HUES6 (cell line): Measurements from ENCODE around the gene ITIH4.

Experiments used
- H3K27ac ChIP-seq: 2 replicates; pipeline ENCODE4 v1.7.0; 2013; ENCODE audit warnings: low read depth, mild to moderate bottlenecking, low read length, inconsistent platforms
- H3K27me3 ChIP-seq: 2 replicates; pipeline ENCODE4 v1.6.1; 2013; ENCODE audit warnings: low read length; ENCODE audit not compliant: control insufficient read depth, insufficient read depth
- H3K36me3 ChIP-seq: 2 replicates; pipeline ENCODE4 v1.6.1; 2013; ENCODE audit warnings: low read length; ENCODE audit not compliant: control insufficient read depth, insufficient read depth
- H3K4me1 ChIP-seq: 2 replicates; pipeline ENCODE4 v1.6.1; 2013; ENCODE audit warnings: low read length; ENCODE audit not compliant: control insufficient read depth, insufficient read depth
- H3K4me3 ChIP-seq: 2 replicates; pipeline ENCODE4 v1.5.1; 2013; ENCODE audit warnings: low read depth, low read length
- H3K9ac ChIP-seq: one replicate; pipeline ENCODE4 v1.6.1; 2013; ENCODE audit warnings: mild to moderate bottlenecking, low read length
- H3K9me3 ChIP-seq: 2 replicates; pipeline ENCODE4 v1.6.1; 2013; ENCODE audit warnings: low read depth, low read length; ENCODE audit not compliant: control insufficient read depth, insufficient read depth

Gene ITIH4

GRCh38 chr3:52790337-52790736 lies 40.1 kb downstream of the ITIH4 start:
- no peak overlapping the region for H3K9ac ChIP-seq

GRCh38 chr3:52789746-52790040 lies 40.8 kb downstream of the ITIH4 start:
- Histone ChIP-seq H3K27me3 (0 out of 2 replicates have a peak, but pooled peaks cover 3% of the 10 kb centered on the region), H3K27ac (no peak overlapping the region), H3K36me3 (no peaks in the 10 kb centered on the region), H3K9me3 (no peaks in the 10 kb centered on the region), H3K4me3 (no peak overlapping the region), H3K4me1 (no peaks in the 10 kb centered on the region), H3K9ac (no peak overlapping the region)

More at GRCh38 chr3:52790337-52790736, 40.1 kb downstream of the ITIH4 start:
- Histone ChIP-seq H3K9me3 (no peaks in the 10 kb centered on the region), H3K27me3 (0 out of 2 replicates have a peak, but pooled peaks cover 3% of the 10 kb centered on the region), H3K36me3 (no peaks in the 10 kb centered on the region), H3K27ac (no peak overlapping the region), H3K4me1 (no peaks in the 10 kb centered on the region), H3K4me3 (no peak overlapping the region)

GRCh38 chr3:52788890-52789745 lies 41.4 kb downstream of the ITIH4 start:
- Histone ChIP-seq H3K9me3 (no peaks in the 10 kb centered on the region), H3K4me3 (no peak overlapping the region), H3K27me3 (0 out of 2 replicates have a peak, but pooled peaks cover 3% of the 10 kb centered on the region), H3K9ac (no peak overlapping the region), H3K36me3 (no peaks in the 10 kb centered on the region), H3K27ac (no peak overlapping the region), H3K4me1 (no peaks in the 10 kb centered on the region)

GRCh38 chr3:52787672-52788625 lies 42.5 kb downstream of the ITIH4 start:
- no peak overlapping the region for H3K27ac ChIP-seq
- peaks cover 3% of the 10 kb centered on the region; the same call in 1 of the 2 replicates for H3K27me3 ChIP-seq
- no peaks in the 10 kb centered on the region for H3K4me1 ChIP-seq
- H3K4me3 ChIP-seq, result no peak overlapping the region
- no peak overlapping the region for H3K9ac ChIP-seq
- no peaks in the 10 kb centered on the region for H3K36me3 ChIP-seq
- no peaks in the 10 kb centered on the region for H3K9me3 ChIP-seq

GRCh38 chr3:52787246-52787645 lies 43.2 kb downstream of the ITIH4 start:
- H3K9ac ChIP-seq, result no peak overlapping the region
- H3K27me3 ChIP-seq, result peaks cover 3% of the 10 kb centered on the region; the same call in 1 of the 2 replicates
- no peaks in the 10 kb centered on the region for H3K36me3 ChIP-seq
- no peak overlapping the region for H3K4me3 ChIP-seq
- H3K9me3 ChIP-seq, result no peaks in the 10 kb centered on the region
- peaks cover 2% of the 10 kb centered on the region; the same call in 1 of the 2 replicates for H3K4me1 ChIP-seq
- H3K27ac ChIP-seq, result no peak overlapping the region

GRCh38 chr3:52786330-52787215 lies 43.9 kb downstream of the ITIH4 start:
- H3K27ac ChIP-seq, result no peak overlapping the region
- peaks cover 7% of the 10 kb centered on the region; the same call in 1 of the 2 replicates for H3K4me1 ChIP-seq
- H3K36me3 ChIP-seq, result no peaks in the 10 kb centered on the region
- H3K9ac ChIP-seq, result no peak overlapping the region
- H3K9me3 ChIP-seq, result no peaks in the 10 kb centered on the region
- H3K4me3 ChIP-seq, result no peak overlapping the region
- H3K27me3 ChIP-seq, result peaks cover 3% of the 10 kb centered on the region; the same call in 1 of the 2 replicates

GRCh38 chr3:52784931-52785590 lies 45.4 kb downstream of the ITIH4 start:
- H3K4me1 ChIP-seq, result peaks cover 7% of the 10 kb centered on the region; the same call in 1 of the 2 replicates
- H3K4me3 ChIP-seq, result no peak overlapping the region
- H3K27ac ChIP-seq, result no peak overlapping the region
- H3K27me3 ChIP-seq, result peaks cover 6% of the 10 kb centered on the region; the same call in 1 of the 2 replicates
- no peaks in the 10 kb centered on the region for H3K36me3 ChIP-seq
- H3K9me3 ChIP-seq, result no peaks in the 10 kb centered on the region
- H3K9ac ChIP-seq, result no peak overlapping the region

GRCh38 chr3:52784021-52784621 lies 46.4 kb downstream of the ITIH4 start:
- no peak overlapping the region for H3K4me3 ChIP-seq
- peaks cover 7% of the 10 kb centered on the region; the same call in 1 of the 2 replicates for H3K4me1 ChIP-seq
- H3K9ac ChIP-seq, result no peak overlapping the region
- no peaks in the 10 kb centered on the region for H3K9me3 ChIP-seq
- H3K27ac ChIP-seq, result no peak overlapping the region
- H3K36me3 ChIP-seq, result no peaks in the 10 kb centered on the region
- peaks cover 10% of the 10 kb centered on the region; the same call in 1 of the 2 replicates for H3K27me3 ChIP-seq

- H3K27ac ChIP-seq, result no peak overlapping the region
- peaks cover 7% of the 10 kb centered on the region; the same call in 1 of the 2 replicates for H3K4me1 ChIP-seq
- no peaks in the 10 kb centered on the region for H3K9me3 ChIP-seq
- no peaks in the 10 kb centered on the region for H3K36me3 ChIP-seq
- H3K27me3 ChIP-seq, result peaks cover 8% of the 10 kb centered on the region; the same call in 1 of the 2 replicates
- no peak overlapping the region for H3K9ac ChIP-seq
- H3K4me3 ChIP-seq, result no peak overlapping the region
Measured at GRCh38 chr3:52783211-52783555, 47.3 kb downstream of the ITIH4 start.
